Right hindlimb (tissue), 1 donor: Measurements from ENCODE around the gene KIZ.

Experiments used
- DNase-seq: peaks from one replicate; pipeline ENCODE4 v3.0.0-alpha.2; 2018

KIZ gene

GRCh38 chr20:21105429-21106170, 20.3 kb upstream of the KIZ start:
- DNase-seq: no peak

- no peak for DNase-seq
These were observed 19.5 kb upstream of the KIZ start, which contains the start of gene LINC00237 for GRCh38 chr20:21106171-21107017. LINC00237 (minus strand) TSS chr20:21106358.

GRCh38 chr20:21109144-21109543, 16.7 kb upstream of the KIZ start:
- DNase-seq: no peak

GRCh38 chr20:21110811-21111210, 15.1 kb upstream of the KIZ start:
- DNase-seq: no peak

GRCh38 chr20:21111416-21111815, 14.5 kb upstream of the KIZ start:
- no peak for DNase-seq

GRCh38 chr20:21113697-21114096, 12.2 kb upstream of the KIZ start:
- no peak for DNase-seq

- no peak for DNase-seq
These were observed 11.3 kb upstream of the KIZ start for GRCh38 chr20:21114584-21114983.

- DNase-seq: no peak
These were observed 8.4 kb upstream of the KIZ start for GRCh38 chr20:21117521-21117920.

- DNase-seq: no peak
These were observed 7.7 kb upstream of the KIZ start for GRCh38 chr20:21118138-21118537.

GRCh38 chr20:21118782-21119181, 7.1 kb upstream of the KIZ start:
- no peak for DNase-seq

GRCh38 chr20:21124190-21124589, 1.7 kb upstream of the KIZ start:
- DNase-seq: no peak

GRCh38 chr20:21125072-21125848, 622 bp upstream of the KIZ start:
- DNase-seq: no peak

GRCh38 chr20:21126581-21126870, 644 bp downstream of the KIZ start:
- DNase-seq: no peak

- DNase-seq: no peak
These were observed 1.5 kb downstream of the KIZ start for GRCh38 chr20:21127201-21127981.

- no peak for DNase-seq
These were observed 4.0 kb downstream of the KIZ start for GRCh38 chr20:21129861-21130260.

GRCh38 chr20:21133404-21133803, 7.5 kb downstream of the KIZ start:
- no peak for DNase-seq

- DNase-seq: no peak
These were observed 8.2 kb downstream of the KIZ start for GRCh38 chr20:21133917-21134622.

- DNase-seq: no peak
These were observed 9.1 kb downstream of the KIZ start for GRCh38 chr20:21134883-21135493.

- DNase-seq: no peak
These were observed 10.3 kb downstream of the KIZ start for GRCh38 chr20:21136015-21136732.

- DNase-seq: no peak
These were observed 11.2 kb downstream of the KIZ start for GRCh38 chr20:21137078-21137477.
